GM12801 (cell line): ENCODE data around the gene MCAM.

Experiments used
- CTCF ChIP-seq: IDR thresholded peaks from one replicate; pipeline ENCODE4 v1.5.1; 2011; ENCODE audit warnings: control low read depth; ENCODE audit not compliant: insufficient read length; ENCODE audit errors: extremely low read depth

MCAM gene

GRCh38 chr11:119350302-119350701 is 33.4 kb upstream of the MCAM start:
- TF ChIP-seq CTCF: no peak

GRCh38 chr11:119347940-119348605 is 31.1 kb upstream of the MCAM start:
- TF ChIP-seq CTCF: no peak

- no peak for TF ChIP-seq CTCF
Observed at GRCh38 chr11:119347242-119347641, 30.3 kb upstream of the MCAM start.

- TF ChIP-seq CTCF: no peak
Observed at GRCh38 chr11:119346605-119347004, 29.7 kb upstream of the MCAM start, which contains the start of gene MFRP. Gene MFRP (minus strand): TSS chr11:119346705. CDS start chr11:119346513, 192 bp downstream.

GRCh38 chr11:119345685-119346084 is 28.8 kb upstream of the MCAM start:
- no peak for TF ChIP-seq CTCF

GRCh38 chr11:119344291-119345010 is 27.5 kb upstream of the MCAM start:
- no peak for TF ChIP-seq CTCF

GRCh38 chr11:119343726-119344125 is 26.8 kb upstream of the MCAM start:
- TF ChIP-seq CTCF: no peak
